Calu3 (cell line): Measurements from ENCODE around the gene DHDDS. TPM values are rescaled to one million over a fixed set of nuclear protein-coding genes. Genes with fewer than 3 reads are reported as not detected.

Experiments
- BruUV-seq: library from RNA; stranded (reverse); fragments of 400-500 nt; replicated peaks from 2 replicates; lab custom pipeline; 2021; lab: Mats Ljungman, UMichigan
- CTCF ChIA-PET: fragments of 300-600 bp; sonication (Branson Sonifier 250); formaldehyde crosslinking; loops from one replicate; lab custom pipeline; 2022; ENCODE audit warnings: antibody characterized with exemption; lab: Charles Lee
- DNase-seq: peaks from one replicate; pipeline ENCODE4 v3.0.0; 2022
- H3K27ac Mint-ChIP-seq: one replicate; pipeline ENCODE4 v1.8.0; 2022; ENCODE audit warnings: mixed read lengths; ENCODE audit not compliant: unreplicated experiment
- H3K27me3 Mint-ChIP-seq: one replicate; pipeline ENCODE4 v1.8.0; 2022; ENCODE audit warnings: mixed read lengths; ENCODE audit not compliant: unreplicated experiment
- H3K36me3 Mint-ChIP-seq: one replicate; pipeline ENCODE4 v1.8.0; 2022; ENCODE audit warnings: mild to moderate bottlenecking, moderate library complexity, mixed read lengths; ENCODE audit not compliant: insufficient read depth, unreplicated experiment
- H3K4me1 Mint-ChIP-seq: one replicate; pipeline ENCODE4 v1.8.0; 2022; ENCODE audit warnings: mild to moderate bottlenecking, low read depth, mixed read lengths; ENCODE audit not compliant: unreplicated experiment
- H3K4me3 Mint-ChIP-seq: one replicate; pipeline ENCODE4 v1.8.0; 2022; ENCODE audit warnings: mild to moderate bottlenecking, low read depth, moderate library complexity, mixed read lengths; ENCODE audit not compliant: unreplicated experiment
- H3K9me3 Mint-ChIP-seq: one replicate; pipeline ENCODE4 v1.8.0; 2022; ENCODE audit warnings: low read depth, mixed read lengths; ENCODE audit not compliant: unreplicated experiment
- intact Hi-C: fragments of 100-400 bp; cut with micrococcal nuclease; formaldehyde crosslinking; loops from one replicate; pipeline ENCODE4 v1.10.0; 2022; ENCODE audit not compliant: unreplicated experiment
- total RNA-seq: library from RNA; stranded (reverse); gene quantifications from 2 replicates; pipeline ENCODE4 v1.2.3, GENCODE V29; 2022
- TF ChIP-seq, protein P1 (sequence below): fragments of 200-600 bp; IDR thresholded peaks from one replicate; pipeline ENCODE4 v1.8.0; 2022; ENCODE audit warnings: antibody characterized with exemption; ENCODE audit not compliant: unreplicated experiment

Gene DHDDS
- total RNA-seq, 1 experiment from 2014 or later = 32.8 TPM

DNA sequence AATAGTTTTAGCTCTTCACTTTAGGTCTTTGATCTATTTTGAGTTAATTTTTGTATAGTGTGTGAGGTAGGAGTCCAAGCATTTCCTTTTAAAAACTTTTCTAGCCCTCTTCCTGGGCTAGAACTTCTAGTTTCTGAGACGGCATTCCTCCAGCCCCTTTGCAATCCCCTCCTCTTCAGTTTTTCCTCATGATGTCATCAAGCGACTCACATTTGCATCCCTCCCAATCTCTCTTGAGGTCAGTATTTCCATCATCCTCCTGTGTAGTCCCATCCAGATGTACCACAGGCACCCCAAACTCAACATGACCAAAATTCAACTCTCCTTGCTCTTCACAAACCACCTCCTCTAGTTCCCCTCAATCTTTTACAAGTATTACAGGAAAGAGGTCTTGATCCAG lies 50.8 kb downstream of the DHDDS start:
- Mint-ChIP-seq H3K4me1 (peaks cover 10% of the 10 kb centered on the region), H3K4me3 (no peak overlapping the region), H3K9me3 (no peaks in the 10 kb centered on the region), H3K36me3 (no peaks in the 10 kb centered on the region), H3K27ac (no peak overlapping the region), H3K27me3 (no peaks in the 10 kb centered on the region)
- no peak for DNase-seq
- CTCF ChIA-PET = no interaction called here
- TF ChIP-seq, protein P1, sequence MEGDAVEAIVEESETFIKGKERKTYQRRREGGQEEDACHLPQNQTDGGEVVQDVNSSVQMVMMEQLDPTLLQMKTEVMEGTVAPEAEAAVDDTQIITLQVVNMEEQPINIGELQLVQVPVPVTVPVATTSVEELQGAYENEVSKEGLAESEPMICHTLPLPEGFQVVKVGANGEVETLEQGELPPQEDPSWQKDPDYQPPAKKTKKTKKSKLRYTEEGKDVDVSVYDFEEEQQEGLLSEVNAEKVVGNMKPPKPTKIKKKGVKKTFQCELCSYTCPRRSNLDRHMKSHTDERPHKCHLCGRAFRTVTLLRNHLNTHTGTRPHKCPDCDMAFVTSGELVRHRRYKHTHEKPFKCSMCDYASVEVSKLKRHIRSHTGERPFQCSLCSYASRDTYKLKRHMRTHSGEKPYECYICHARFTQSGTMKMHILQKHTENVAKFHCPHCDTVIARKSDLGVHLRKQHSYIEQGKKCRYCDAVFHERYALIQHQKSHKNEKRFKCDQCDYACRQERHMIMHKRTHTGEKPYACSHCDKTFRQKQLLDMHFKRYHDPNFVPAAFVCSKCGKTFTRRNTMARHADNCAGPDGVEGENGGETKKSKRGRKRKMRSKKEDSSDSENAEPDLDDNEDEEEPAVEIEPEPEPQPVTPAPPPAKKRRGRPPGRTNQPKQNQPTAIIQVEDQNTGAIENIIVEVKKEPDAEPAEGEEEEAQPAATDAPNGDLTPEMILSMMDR = no peak
- intact Hi-C loops = no loop called here
- no TSS peak for BruUV-seq

DNA sequence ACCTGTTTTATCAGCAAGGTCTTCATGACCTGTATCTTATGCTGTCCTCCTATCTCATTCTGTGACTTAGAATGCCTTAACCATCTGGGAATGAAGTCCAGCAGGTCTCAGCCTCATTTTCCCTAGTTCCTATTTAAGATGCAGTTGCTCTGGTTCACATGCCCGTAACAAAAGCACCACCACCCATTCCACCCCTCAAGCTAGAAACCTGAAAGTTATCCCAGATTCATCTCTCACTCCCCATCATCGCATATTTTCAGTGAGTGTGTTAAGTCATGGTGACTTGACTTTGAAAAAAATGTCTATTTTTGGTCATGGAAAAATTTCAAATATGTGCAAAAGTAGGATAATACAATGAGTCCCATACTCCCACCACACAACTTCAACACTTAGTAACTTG lies 51.9 kb downstream of the DHDDS start:
- intact Hi-C loops = no loop called here
- Mint-ChIP-seq H3K4me3 (no peak overlapping the region), H3K4me1 (peaks cover 10% of the 10 kb centered on the region), H3K36me3 (no peaks in the 10 kb centered on the region), H3K27ac (no peak overlapping the region), H3K27me3 (no peaks in the 10 kb centered on the region), H3K9me3 (no peaks in the 10 kb centered on the region)
- BruUV-seq = no TSS peak
- no peak for DNase-seq
- CTCF ChIA-PET = no interaction called here
- TF ChIP-seq, protein P1 = no peak

DNA sequence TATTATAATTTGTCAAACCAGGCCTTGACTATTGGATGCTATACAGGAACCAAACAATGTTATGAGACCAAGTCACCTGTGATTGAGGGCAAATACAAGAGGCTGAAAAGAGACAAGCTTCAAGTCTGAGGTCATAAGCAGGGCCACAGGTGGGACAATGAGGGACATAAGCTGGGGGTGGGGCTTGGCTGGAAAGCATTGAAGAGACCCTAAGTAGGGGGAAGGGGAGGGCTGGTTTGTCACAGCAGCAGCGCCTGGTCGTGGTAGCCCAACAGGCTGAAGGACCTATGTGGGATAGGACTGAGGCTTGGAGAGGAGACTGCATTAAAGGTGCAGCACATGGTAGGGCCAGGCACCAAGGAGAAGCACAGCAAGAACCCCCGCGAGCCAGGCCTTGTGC lies 58.0 kb downstream of the DHDDS start:
- TF ChIP-seq, protein P1 = no peak
- no peak overlapping the region for H3K4me3 Mint-ChIP-seq
- no peaks in the 10 kb centered on the region for H3K36me3 Mint-ChIP-seq
- H3K9me3 Mint-ChIP-seq = no peaks in the 10 kb centered on the region
- no peak overlapping the region for H3K27ac Mint-ChIP-seq
- DNase-seq = no peak
- CTCF ChIA-PET = interaction anchor here (1.4 kb wide), 1 partner anchor 11 kb away, joined by 3 read pairs; no protein-coding TSS in a partner anchor
- no peaks in the 10 kb centered on the region for H3K4me1 Mint-ChIP-seq
- H3K27me3 Mint-ChIP-seq = peaks cover 29% of the 10 kb centered on the region
- no TSS peak for BruUV-seq
- intact Hi-C loops = no loop called here

DNA sequence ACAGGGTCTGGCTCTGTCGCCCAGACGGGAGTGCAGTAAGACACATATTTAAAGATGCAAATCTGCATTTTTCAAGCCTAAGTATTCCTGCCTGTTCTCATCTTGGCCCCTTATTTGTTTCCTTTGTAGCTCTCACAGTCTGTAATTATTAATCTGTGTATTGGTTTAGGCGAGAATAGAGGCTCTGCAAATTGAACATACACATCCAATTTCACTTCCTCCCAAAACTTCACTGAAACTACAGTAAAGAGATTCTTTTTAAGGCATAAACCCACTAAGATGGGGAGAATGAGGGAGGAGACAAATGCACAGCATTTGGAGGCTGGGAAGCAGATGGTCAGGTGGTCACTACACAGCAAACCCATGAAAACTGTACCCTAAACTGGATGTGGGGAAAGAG lies 61.1 kb downstream of the DHDDS start:
- Mint-ChIP-seq H3K4me3 (no peak overlapping the region), H3K4me1 (no peaks in the 10 kb centered on the region), H3K9me3 (no peaks in the 10 kb centered on the region), H3K27me3 (peaks cover 29% of the 10 kb centered on the region), H3K27ac (no peak overlapping the region), H3K36me3 (no peaks in the 10 kb centered on the region)
- BruUV-seq = no TSS peak
- TF ChIP-seq, protein P1 = no peak
- DNase-seq = no peak
- intact Hi-C loops = no loop called here
- CTCF ChIA-PET = interaction anchor here (0.7 kb wide), 1 partner anchor 1043 kb away, joined by 3 read pairs; no protein-coding TSS in a partner anchor
